H9 (cell line): ENCODE results near the gene KIAA1614. TPM values are rescaled to one million over a fixed set of nuclear protein-coding genes. Genes with fewer than 3 reads are reported as not detected.

ENCODE experiments used
- DNase-seq: peaks from one replicate; pipeline ENCODE4 v3.0.0-alpha.2; 2017
- H2AFZ ChIP-seq: one replicate; pipeline ENCODE4 v1.6.1; 2013; ENCODE audit warnings: mild to moderate bottlenecking, low read length, control low read depth, moderate library complexity
- H2AK5ac ChIP-seq: 2 replicates; pipeline ENCODE4 v1.6.1; 2013; ENCODE audit warnings: low read length, control low read depth, mixed read lengths; ENCODE audit not compliant: insufficient read length
- H2BK120ac ChIP-seq: one replicate; pipeline ENCODE4 v1.6.1; 2013; ENCODE audit warnings: low read depth, mild to moderate bottlenecking, low read length, control low read depth, inconsistent platforms; ENCODE audit not compliant: poor library complexity, severe bottlenecking
- H2BK12ac ChIP-seq: 2 replicates; pipeline ENCODE4 v1.6.1; 2013; ENCODE audit warnings: low read length, control low read depth, mixed read lengths, low read depth; ENCODE audit not compliant: insufficient read length
- H2BK15ac ChIP-seq: 2 replicates; pipeline ENCODE4 v1.6.1; 2013; ENCODE audit warnings: low read depth, low read length, control low read depth
- H2BK20ac ChIP-seq: one replicate; pipeline ENCODE4 v1.6.1; 2013; ENCODE audit warnings: low read depth, mild to moderate bottlenecking, low read length, control low read depth, inconsistent platforms; ENCODE audit not compliant: poor library complexity, severe bottlenecking
- H2BK5ac ChIP-seq: 2 replicates; pipeline ENCODE4 v1.6.1; 2013; ENCODE audit warnings: low read length, control low read depth, mixed read lengths; ENCODE audit not compliant: insufficient read length
- H3K14ac ChIP-seq: 2 replicates; pipeline ENCODE4 v1.6.1; 2013; ENCODE audit warnings: low read length, control low read depth; ENCODE audit not compliant: insufficient read depth
- H3K18ac ChIP-seq: 2 replicates; pipeline ENCODE4 v1.6.1; 2013; ENCODE audit warnings: low read depth, mild to moderate bottlenecking, mixed read lengths, low read length, control low read depth; ENCODE audit not compliant: insufficient read length
- H3K23ac ChIP-seq: 2 replicates; pipeline ENCODE4 v1.6.1; 2013; ENCODE audit warnings: low read length, control low read depth, mixed read lengths, low read depth; ENCODE audit not compliant: insufficient read length
- H3K23me2 ChIP-seq: 2 replicates; pipeline ENCODE4 v1.6.1; 2013; ENCODE audit warnings: low read depth, mild to moderate bottlenecking, mixed read lengths, low read length, control low read depth; ENCODE audit not compliant: insufficient read length, poor library complexity, severe bottlenecking
- H3K27ac ChIP-seq: 2 replicates; pipeline ENCODE4 v1.5.1; 2013; ENCODE audit warnings: low read length, control low read depth, mixed read lengths, low read depth; ENCODE audit not compliant: insufficient read length
- H3K27me3 ChIP-seq: 2 replicates; pipeline ENCODE4 v1.6.1; 2013; ENCODE audit warnings: low read length, control low read depth, inconsistent platforms; ENCODE audit not compliant: insufficient read depth
- H3K4ac ChIP-seq: 2 replicates; pipeline ENCODE4 v1.6.1; 2013; ENCODE audit warnings: low read depth, mild to moderate bottlenecking, control low read depth, inconsistent platforms, low read length, moderate library complexity
- H3K4me1 ChIP-seq: 2 replicates; pipeline ENCODE4 v1.6.1; 2013; ENCODE audit warnings: low read length, control low read depth, inconsistent platforms; ENCODE audit not compliant: insufficient read depth
- H3K4me2 ChIP-seq: 2 replicates; pipeline ENCODE4 v1.6.1; 2013; ENCODE audit warnings: low read length, control low read depth, mixed read lengths; ENCODE audit not compliant: insufficient read length, insufficient read depth
- H3K56ac ChIP-seq: 2 replicates; pipeline ENCODE4 v1.6.1; 2013; ENCODE audit warnings: low read depth, mild to moderate bottlenecking, mixed read lengths, low read length, control low read depth; ENCODE audit not compliant: insufficient read length
- H3K79me1 ChIP-seq: 2 replicates; pipeline ENCODE4 v1.6.1; 2013; ENCODE audit warnings: low read depth, mild to moderate bottlenecking, moderate library complexity, low read length, control low read depth, inconsistent platforms; ENCODE audit not compliant: insufficient read depth, poor library complexity, severe bottlenecking
- H3K79me2 ChIP-seq: 2 replicates; pipeline ENCODE4 v1.6.1; 2013; ENCODE audit warnings: low read length, control low read depth, inconsistent platforms; ENCODE audit not compliant: insufficient read depth
- H3K9ac ChIP-seq: 2 replicates; pipeline ENCODE4 v1.6.1; 2013; ENCODE audit warnings: low read length, control low read depth, mixed read lengths; ENCODE audit not compliant: insufficient read length; ENCODE audit errors: extremely low read depth
- H3K9me3 ChIP-seq: one replicate; pipeline ENCODE4 v1.6.1; 2013; ENCODE audit warnings: low read depth, low read length, inconsistent platforms; ENCODE audit not compliant: control insufficient read depth
- H3T11ph ChIP-seq: one replicate; pipeline ENCODE4 v1.6.1; 2013; ENCODE audit warnings: mild to moderate bottlenecking, low read length, control low read depth, inconsistent platforms
- H4K20me1 ChIP-seq: one replicate; pipeline ENCODE4 v1.6.1; 2013; ENCODE audit not compliant: control insufficient read depth, insufficient read length, insufficient read depth
- H4K5ac ChIP-seq: 2 replicates; pipeline ENCODE4 v1.6.1; 2013; ENCODE audit warnings: low read depth, mild to moderate bottlenecking, mixed read lengths, low read length, control low read depth; ENCODE audit not compliant: insufficient read length
- H4K8ac ChIP-seq: replicated peaks from 2 replicates; pipeline ENCODE4 v1.6.1; 2013; ENCODE audit warnings: low read length, control low read depth, mixed read lengths, low read depth; ENCODE audit not compliant: insufficient read length
- H4K91ac ChIP-seq: 2 replicates; pipeline ENCODE4 v1.6.1; 2013; ENCODE audit warnings: low read depth, mild to moderate bottlenecking, moderate library complexity, mixed read lengths, low read length, control low read depth; ENCODE audit not compliant: insufficient read length
- H3K27ac Mint-ChIP-seq, 3 experiments: 2 replicates in 2 of 3; 3 replicates in 1 of 3; pipeline ENCODE4 v1.8.0; 2020 to 2021; ENCODE audit warnings: mixed read lengths in 3 of 3, mild to moderate bottlenecking in 1 of 3, moderate library complexity in 1 of 3
- H3K27me3 Mint-ChIP-seq: 2 replicates; pipeline ENCODE4 v1.8.0; 2021; ENCODE audit warnings: low read depth, mild to moderate bottlenecking, moderate library complexity, mixed read lengths
- H3K36me3 Mint-ChIP-seq, 3 experiments: 2 replicates in 2 of 3; 3 replicates in 1 of 3; pipeline ENCODE4 v1.8.0; 2020 to 2021; ENCODE audit warnings: low read depth in 3 of 3, mixed read lengths in 3 of 3; ENCODE audit not compliant: insufficient read depth in 1 of 3
- H3K4me1 Mint-ChIP-seq, 2 experiments: 2 replicates each; pipeline ENCODE4 v1.8.0; 2020; ENCODE audit warnings: mixed read lengths in 2 of 2
- H3K4me3 Mint-ChIP-seq, 2 experiments: 2 replicates in 1 of 2; 3 replicates in 1 of 2; pipeline ENCODE4 v1.8.0; 2020 to 2021; ENCODE audit warnings: mild to moderate bottlenecking in 2 of 2, mixed read lengths in 2 of 2, moderate library complexity in 1 of 2
- H3K9me3 Mint-ChIP-seq, 2 experiments: 2 replicates in 1 of 2; 3 replicates in 1 of 2; pipeline ENCODE4 v1.8.0; 2020; ENCODE audit warnings: mild to moderate bottlenecking in 2 of 2, mixed read lengths in 2 of 2, moderate library complexity in 1 of 2
- WGBS: extraction: QIAGEN DNeasy Blood & Tissue Kit; methylation state at CpG from one replicate; pipeline ENCODE4 v1.1.7; 2013; ENCODE audit warnings: missing lambda C conversion rate, low lambda C conversion rate, mixed read lengths; ENCODE audit not compliant: insufficient read length; ENCODE audit errors: extremely low coverage; 5-methylcytosine and 5-hydroxymethylcytosine counted together
- total RNA-seq: library from RNA; stranded (reverse); gene quantifications from 2 replicates; pipeline ENCODE4 v1.2.1, GENCODE V29; 2021
- TF ChIP-seq, protein P1 (sequence below): fragments of 200-600 bp; sonication (generic); conservative IDR thresholded peaks from 3 replicates; pipeline ENCODE4 v1.8.0; 2021; ENCODE audit warnings: antibody characterized with exemption, mild to moderate bottlenecking

Gene KIAA1614
- total RNA-seq, 1 experiment from 2014 or later, result 1.3 TPM

DNA sequence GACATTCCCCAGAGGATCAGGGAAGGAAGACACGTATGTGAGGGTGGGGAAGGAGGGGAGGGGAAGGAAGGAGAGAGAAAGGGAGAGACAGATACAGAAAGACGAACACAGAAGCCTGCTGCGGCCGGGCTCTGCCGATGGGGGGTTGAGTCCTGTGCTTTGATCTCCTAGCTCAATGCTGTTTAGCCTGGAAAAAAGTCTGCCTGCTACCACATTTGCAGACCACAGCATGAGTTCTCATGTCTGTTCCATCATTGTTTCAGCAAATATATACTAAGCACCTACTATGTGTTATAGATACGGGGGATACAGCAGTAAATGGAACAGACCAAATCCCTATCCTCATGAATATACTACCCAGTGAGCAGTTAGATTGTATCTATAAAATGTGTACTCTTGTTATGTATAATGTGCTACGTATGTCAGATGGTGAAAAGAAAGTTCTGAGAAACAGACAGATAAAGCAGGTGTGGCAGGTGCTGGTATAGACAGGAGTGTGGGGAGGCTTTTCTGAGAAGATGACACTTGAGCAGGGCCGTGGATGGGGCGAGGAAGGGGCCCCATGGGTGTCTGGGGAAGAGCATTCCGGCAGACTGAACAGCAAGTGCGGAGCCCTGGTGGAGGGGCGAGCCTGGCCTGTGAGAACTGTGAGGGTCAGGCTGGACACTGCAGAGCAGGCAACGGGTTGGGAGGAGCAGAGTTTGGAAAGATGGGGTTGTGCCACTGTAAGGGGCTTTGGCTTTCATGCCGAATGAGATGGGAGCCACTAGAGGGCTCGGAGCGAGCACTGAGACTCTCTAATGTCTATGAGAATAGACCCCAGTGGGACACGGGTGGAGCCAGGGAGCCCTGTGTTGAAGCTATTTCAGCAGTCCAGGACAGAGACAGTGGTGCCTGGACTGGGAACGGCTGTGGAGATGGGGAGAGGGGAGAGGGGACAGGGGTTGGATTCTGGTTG is 34.1 kb downstream of the KIAA1614 start:
- Mint-ChIP-seq H3K4me3 (no peak overlapping the region), H3K4me1 (peaks cover 18 to 35% of the 10 kb centered on the region in 2 experiments), H3K36me3 (peaks cover 0 to 29% (median 5%) of the 10 kb centered on the region in 3 experiments; a peak in 5 of 7 replicates), H3K9me3 (no peaks in the 10 kb centered on the region), H3K27ac (peak overlapping the region in 2 of 3 experiments; percentile 42 to 72; a peak in 4 of 7 replicates), H3K27me3 (no peaks in the 10 kb centered on the region)
- Histone ChIP-seq H3K4me2 (no peak overlapping the region), H3K79me2 (no peaks in the 10 kb centered on the region), H3K23me2 (no peaks in the 10 kb centered on the region), H3K14ac (no peak overlapping the region), H2AFZ (no peak overlapping the region), H3K23ac (no peak overlapping the region), H2BK120ac (no peak overlapping the region), H4K8ac (no peak overlapping the region), H3K9ac (no peak overlapping the region), H2BK12ac (no peak overlapping the region), H3K79me1 (no peaks in the 10 kb centered on the region), H2BK20ac (no peak overlapping the region), H3K27me3 (no peaks in the 10 kb centered on the region), H3K4me1 (no peaks in the 10 kb centered on the region), H4K20me1 (no peaks in the 10 kb centered on the region), H4K5ac (no peak overlapping the region), H3K9me3 (no peaks in the 10 kb centered on the region), H2BK5ac (no peak overlapping the region), H4K91ac (no peak overlapping the region), H3T11ph (no peak overlapping the region), H3K4ac (no peak overlapping the region), H3K56ac (no peak overlapping the region), H2BK15ac (no peak overlapping the region), H2AK5ac (no peak overlapping the region), H3K18ac (no peak overlapping the region), H3K27ac (no peak overlapping the region)
- no peak for DNase-seq
- WGBS, result no CpG with 5 or more reads among the region's 18 CpGs
- TF ChIP-seq, protein P1, sequence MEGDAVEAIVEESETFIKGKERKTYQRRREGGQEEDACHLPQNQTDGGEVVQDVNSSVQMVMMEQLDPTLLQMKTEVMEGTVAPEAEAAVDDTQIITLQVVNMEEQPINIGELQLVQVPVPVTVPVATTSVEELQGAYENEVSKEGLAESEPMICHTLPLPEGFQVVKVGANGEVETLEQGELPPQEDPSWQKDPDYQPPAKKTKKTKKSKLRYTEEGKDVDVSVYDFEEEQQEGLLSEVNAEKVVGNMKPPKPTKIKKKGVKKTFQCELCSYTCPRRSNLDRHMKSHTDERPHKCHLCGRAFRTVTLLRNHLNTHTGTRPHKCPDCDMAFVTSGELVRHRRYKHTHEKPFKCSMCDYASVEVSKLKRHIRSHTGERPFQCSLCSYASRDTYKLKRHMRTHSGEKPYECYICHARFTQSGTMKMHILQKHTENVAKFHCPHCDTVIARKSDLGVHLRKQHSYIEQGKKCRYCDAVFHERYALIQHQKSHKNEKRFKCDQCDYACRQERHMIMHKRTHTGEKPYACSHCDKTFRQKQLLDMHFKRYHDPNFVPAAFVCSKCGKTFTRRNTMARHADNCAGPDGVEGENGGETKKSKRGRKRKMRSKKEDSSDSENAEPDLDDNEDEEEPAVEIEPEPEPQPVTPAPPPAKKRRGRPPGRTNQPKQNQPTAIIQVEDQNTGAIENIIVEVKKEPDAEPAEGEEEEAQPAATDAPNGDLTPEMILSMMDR, result peak; percentile 52
